Right atrium auricular region (tissue), 2 donors: ENCODE data around the gene SLC44A2. TPM values are rescaled to one million over a fixed set of nuclear protein-coding genes. Genes with fewer than 3 reads are reported as not detected.

Experiments used
- DNase-seq: peaks from one replicate; pipeline ENCODE4 v3.0.0-alpha.2; 2019; ENCODE audit warnings: low spot score
- H3K27ac ChIP-seq, 2 donors: fragments of 200-600 bp; sonication (generic); 1 replicate in 1 of 2; 2 replicates in 1 of 2; pipeline ENCODE4 v1.5.1; 2016 to 2019
- H3K27me3 ChIP-seq, 2 donors: fragments of 200-600 bp; sonication (generic); one replicate each; pipeline versions ENCODE4 v1.5.1 to v1.6.0; 2017 to 2019
- H3K36me3 ChIP-seq: fragments of 200-600 bp; sonication (generic); one replicate; pipeline ENCODE4 v1.5.1; 2016
- H3K4me1 ChIP-seq, 2 donors: fragments of 200-600 bp; sonication (generic); one replicate each; pipeline versions ENCODE4 v1.5.1 to v1.6.0; 2017 to 2019
- H3K4me3 ChIP-seq, 2 donors: fragments of 200-600 bp; sonication (generic); 1 replicate in 1 of 2; 2 replicates in 1 of 2; pipeline ENCODE4 v1.5.1; 2017 to 2019; ENCODE audit warnings: mild to moderate bottlenecking in 1 of 2, moderate library complexity in 1 of 2
- H3K9me3 ChIP-seq, 2 donors: fragments of 200-600 bp; sonication (generic); one replicate each; pipeline ENCODE4 v1.5.1; 2019
- CTCF ChIP-seq, 2 donors: fragments of 200-600 bp; sonication (generic); IDR thresholded peaks; one replicate each; pipeline ENCODE4 v1.5.1; 2019; ENCODE audit warnings: antibody characterized with exemption in 2 of 2
- total RNA-seq, 2 donors: library from RNA; depleted of rRNA; stranded (reverse); fragments of >200 nt; gene quantifications; one replicate each; pipeline ENCODE4 v1.1.0, GENCODE V29; 2016

Gene SLC44A2
- 10 to 100 TPM; 91.3 to 96.2 TPM for total RNA-seq

GRCh38 chr19:10625003-10625761, at the start of gene SLC44A2:
Gene SLC44A2, plus strand, starts transcription at chr19:10625553. Its CDS starts 81 bp downstream, at chr19:10625634.
- peak in 1 of 2 donors; percentile 22 for TF ChIP-seq CTCF (IDR thresholded peaks at IDR 0.05)

GRCh38 chr19:10577951-10578350, 47.4 kb upstream of the SLC44A2 start:
- no peak overlapping the region for H3K27ac ChIP-seq
- no peaks in the 10 kb centered on the region for H3K27me3 ChIP-seq
- no peaks in the 10 kb centered on the region for H3K9me3 ChIP-seq
- H3K36me3 ChIP-seq, result no peaks in the 10 kb centered on the region
- DNase-seq, result no peak
- H3K4me1 ChIP-seq, result peaks cover 0 to 6% of the 10 kb centered on the region in 2 donors
- TF ChIP-seq CTCF (IDR thresholded peaks at IDR 0.05), result no peak
- H3K4me3 ChIP-seq, result no peak overlapping the region

More at GRCh38 chr19:10625003-10625761, at the start of gene SLC44A2:
- H3K27me3 ChIP-seq, result no peaks in the 10 kb centered on the region
- peaks cover 18% of the 10 kb centered on the region for H3K36me3 ChIP-seq
- no peak for DNase-seq
- H3K9me3 ChIP-seq, result no peaks in the 10 kb centered on the region
- peaks cover 0 to 29% of the 10 kb centered on the region in 2 donors for H3K4me1 ChIP-seq
- peak within 1 kb of the TSS; percentile 54 to 64 for H3K4me3 ChIP-seq
- H3K27ac ChIP-seq, result peak within 1 kb of the TSS; percentile 81 to 87

GRCh38 chr19:10580979-10581631, 44.2 kb upstream of the SLC44A2 start:
- H3K36me3 ChIP-seq, result no peaks in the 10 kb centered on the region
- no peaks in the 10 kb centered on the region for H3K27me3 ChIP-seq
- H3K4me3 ChIP-seq, result no peak overlapping the region
- peaks cover 0 to 6% of the 10 kb centered on the region in 2 donors for H3K4me1 ChIP-seq
- peak; percentile 94 for DNase-seq
- peak; percentile 98 to 99 for TF ChIP-seq CTCF (IDR thresholded peaks at IDR 0.05)
- H3K9me3 ChIP-seq, result no peaks in the 10 kb centered on the region
- H3K27ac ChIP-seq, result no peak overlapping the region

GRCh38 chr19:10582091-10582490, 43.3 kb upstream of the SLC44A2 start:
- DNase-seq, result no peak
- no peak overlapping the region for H3K27ac ChIP-seq
- peaks cover 0 to 6% of the 10 kb centered on the region in 2 donors for H3K4me1 ChIP-seq
- no peaks in the 10 kb centered on the region for H3K36me3 ChIP-seq
- no peak overlapping the region for H3K4me3 ChIP-seq
- no peak for TF ChIP-seq CTCF (IDR thresholded peaks at IDR 0.05)
- peaks cover 0 to 4% of the 10 kb centered on the region in 2 donors for H3K27me3 ChIP-seq
- no peaks in the 10 kb centered on the region for H3K9me3 ChIP-seq

- TF ChIP-seq CTCF (IDR thresholded peaks at IDR 0.05), result no peak
- Histone ChIP-seq H3K4me1 (peaks cover 0 to 6% of the 10 kb centered on the region in 2 donors), H3K27ac (no peak overlapping the region), H3K9me3 (no peaks in the 10 kb centered on the region), H3K27me3 (peaks cover 0 to 4% of the 10 kb centered on the region in 2 donors), H3K4me3 (no peak overlapping the region), H3K36me3 (no peaks in the 10 kb centered on the region)
- DNase-seq, result no peak
These were observed 42.1 kb upstream of the SLC44A2 start for GRCh38 chr19:10583036-10583776.
